PC-9 (cell line): ENCODE results near the gene FERMT2.

Experiments used
- EZH2 ChIP-seq: fragments of 200-600 bp; sonication (generic); IDR thresholded peaks from 2 replicates; pipeline ENCODE4 v1.8.0; 2017; ENCODE audit warnings: antibody characterized with exemption, low read depth
- TF ChIP-seq, protein P1 (sequence below): fragments of 200-600 bp; sonication (generic); conservative IDR thresholded peaks from 2 replicates; pipeline ENCODE4 v1.6.1; 2017; ENCODE audit warnings: mixed run types, antibody characterized with exemption, mild to moderate bottlenecking, moderate library complexity

GRCh38 chr14:52824462-52824861, 126.4 kb downstream of the FERMT2 start:
- TF ChIP-seq EZH2: no peak
- TF ChIP-seq, protein P1, sequence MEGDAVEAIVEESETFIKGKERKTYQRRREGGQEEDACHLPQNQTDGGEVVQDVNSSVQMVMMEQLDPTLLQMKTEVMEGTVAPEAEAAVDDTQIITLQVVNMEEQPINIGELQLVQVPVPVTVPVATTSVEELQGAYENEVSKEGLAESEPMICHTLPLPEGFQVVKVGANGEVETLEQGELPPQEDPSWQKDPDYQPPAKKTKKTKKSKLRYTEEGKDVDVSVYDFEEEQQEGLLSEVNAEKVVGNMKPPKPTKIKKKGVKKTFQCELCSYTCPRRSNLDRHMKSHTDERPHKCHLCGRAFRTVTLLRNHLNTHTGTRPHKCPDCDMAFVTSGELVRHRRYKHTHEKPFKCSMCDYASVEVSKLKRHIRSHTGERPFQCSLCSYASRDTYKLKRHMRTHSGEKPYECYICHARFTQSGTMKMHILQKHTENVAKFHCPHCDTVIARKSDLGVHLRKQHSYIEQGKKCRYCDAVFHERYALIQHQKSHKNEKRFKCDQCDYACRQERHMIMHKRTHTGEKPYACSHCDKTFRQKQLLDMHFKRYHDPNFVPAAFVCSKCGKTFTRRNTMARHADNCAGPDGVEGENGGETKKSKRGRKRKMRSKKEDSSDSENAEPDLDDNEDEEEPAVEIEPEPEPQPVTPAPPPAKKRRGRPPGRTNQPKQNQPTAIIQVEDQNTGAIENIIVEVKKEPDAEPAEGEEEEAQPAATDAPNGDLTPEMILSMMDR: no peak
